Neural cell (in vitro differentiated cells): Measurements from ENCODE around the gene PDE8B. TPM values are rescaled to one million over a fixed set of nuclear protein-coding genes. Genes with fewer than 3 reads are reported as not detected.

Source experiments
- H2AFZ ChIP-seq: fragments of 200-600, 300-800 bp; sonication (generic), shearing (Covaris generic); 2 replicates; pipeline ENCODE4 v1.6.0; 2014; ENCODE audit warnings: low read depth, mild to moderate bottlenecking, antibody characterized with exemption, low read length, moderate library complexity
- H3F3A ChIP-seq: fragments of 200-600 bp; shearing (Covaris generic); 2 replicates; pipeline ENCODE4 v1.6.1; 2016; ENCODE audit warnings: mild to moderate bottlenecking, moderate library complexity, mixed read lengths, antibody characterized with exemption, low read length; ENCODE audit not compliant: insufficient read depth, poor library complexity, severe bottlenecking
- H3K27ac ChIP-seq: fragments of 200-600, 300-800 bp; sonication (generic), shearing (Covaris generic); 2 replicates; pipeline ENCODE4 v1.5.1; 2014; ENCODE audit warnings: mild to moderate bottlenecking, low read length, moderate library complexity
- H3K27me3 ChIP-seq: fragments of 300-800, 200-600 bp; sonication (generic), shearing (Covaris generic); 2 replicates; pipeline ENCODE4 v1.6.0; 2014; ENCODE audit warnings: mild to moderate bottlenecking, low read depth, low read length, moderate library complexity; ENCODE audit not compliant: insufficient read depth
- H3K36me3 ChIP-seq: fragments of 300-800, 200-600 bp; sonication (generic), shearing (Covaris generic); 2 replicates; pipeline ENCODE4 v1.5.1; 2014; ENCODE audit warnings: mild to moderate bottlenecking, antibody characterized with exemption, low read length, moderate library complexity; ENCODE audit not compliant: insufficient read depth
- H3K4me2 ChIP-seq: fragments of 300-800, 200-600 bp; sonication (generic), shearing (Covaris generic); 2 replicates; pipeline ENCODE4 v1.6.0; 2014; ENCODE audit warnings: mild to moderate bottlenecking, low read length
- H3K4me3 ChIP-seq: fragments of 300-800, 200-600 bp; sonication (generic), shearing (Covaris generic); 2 replicates; pipeline ENCODE4 v1.5.1; 2014; ENCODE audit warnings: mild to moderate bottlenecking, low read length, moderate library complexity
- H3K79me2 ChIP-seq: fragments of 200-600 bp; shearing (Covaris generic); replicated peaks from 2 replicates; pipeline ENCODE4 v1.6.0; 2014; ENCODE audit warnings: mild to moderate bottlenecking, low read length, moderate library complexity; ENCODE audit not compliant: insufficient read depth
- H3K9ac ChIP-seq: fragments of 300-800, 200-600 bp; sonication (generic), shearing (Covaris generic); 2 replicates; pipeline ENCODE4 v1.6.1; 2016; ENCODE audit warnings: mild to moderate bottlenecking, low read length, mixed read lengths
- H3K9me2 ChIP-seq: fragments of 200-600 bp; shearing (Covaris generic); 2 replicates; pipeline ENCODE4 v1.6.1; 2016; ENCODE audit warnings: mild to moderate bottlenecking, low read length, mixed read lengths; ENCODE audit not compliant: insufficient read depth
- H3K9me3 ChIP-seq: fragments of 200-600, 300-800 bp; sonication (generic), shearing (Covaris generic); 2 replicates; pipeline ENCODE4 v1.6.1; 2016; ENCODE audit warnings: mild to moderate bottlenecking, mixed run types, low read length, moderate library complexity, mixed read lengths
- H4K20me1 ChIP-seq: fragments of 200-600 bp; shearing (Covaris generic); 2 replicates; pipeline ENCODE4 v1.6.1; 2016; ENCODE audit warnings: mild to moderate bottlenecking, mixed run types; ENCODE audit not compliant: insufficient read depth
- CTCF ChIP-seq: fragments of 450-650 bp; IDR thresholded peaks from 2 replicates; pipeline ENCODE4 v1.5.1; 2014; ENCODE audit warnings: antibody characterized with exemption, mild to moderate bottlenecking, moderate library complexity; ENCODE audit not compliant: poor library complexity, severe bottlenecking
- EP300 ChIP-seq: fragments of 450-650 bp; conservative IDR thresholded peaks from 2 replicates; pipeline ENCODE4 v1.6.1; 2014; ENCODE audit warnings: antibody characterized with exemption, mild to moderate bottlenecking, moderate library complexity; ENCODE audit not compliant: poor library complexity, severe bottlenecking
- EZH2 ChIP-seq: fragments of 200-600, 300-800 bp; shearing (Covaris generic), sonication (generic); IDR thresholded peaks from 2 replicates; pipeline ENCODE4 v1.6.1; 2014; ENCODE audit warnings: antibody characterized with exemption, low read length, borderline replicate concordance, mild to moderate bottlenecking; ENCODE audit not compliant: insufficient read depth, poor library complexity, severe bottlenecking
- MXI1 ChIP-seq: fragments of 450-650 bp; conservative IDR thresholded peaks from 2 replicates; pipeline ENCODE4 v1.6.1; 2014; ENCODE audit warnings: antibody characterized with exemption, mild to moderate bottlenecking; ENCODE audit not compliant: poor library complexity, severe bottlenecking
- POLR2AphosphoS5 ChIP-seq: IDR thresholded peaks from 2 replicates; pipeline ENCODE4 v1.6.1; 2012
- RAD21 ChIP-seq: fragments of 450-650 bp; conservative IDR thresholded peaks from 2 replicates; pipeline ENCODE4 v1.6.1; 2014; ENCODE audit warnings: antibody characterized with exemption, mild to moderate bottlenecking, moderate library complexity
- SMC3 ChIP-seq: fragments of 450-650 bp; conservative IDR thresholded peaks from 2 replicates; pipeline ENCODE4 v1.6.1; 2014; ENCODE audit warnings: antibody characterized with exemption, mild to moderate bottlenecking, moderate library complexity; ENCODE audit not compliant: poor library complexity
- TAF1 ChIP-seq: IDR thresholded peaks from 2 replicates; pipeline ENCODE4 v1.6.1; 2012; ENCODE audit warnings: low read depth
- polyA plus RNA-seq: library from polyadenylated mRNA; depleted of rRNA; stranded (reverse); fragments of >200 nt; gene quantifications from 2 replicates; pipeline ENCODE4 v1.2.3, GENCODE V29; 2014
- TF ChIP-seq, protein P1 (sequence below): IDR thresholded peaks from 2 replicates; pipeline ENCODE4 v1.6.1; 2012; ENCODE audit warnings: borderline replicate concordance

The PDE8B gene
- polyA plus RNA-seq, 1 donor from 2014 or later = 0.22 TPM

DNA sequence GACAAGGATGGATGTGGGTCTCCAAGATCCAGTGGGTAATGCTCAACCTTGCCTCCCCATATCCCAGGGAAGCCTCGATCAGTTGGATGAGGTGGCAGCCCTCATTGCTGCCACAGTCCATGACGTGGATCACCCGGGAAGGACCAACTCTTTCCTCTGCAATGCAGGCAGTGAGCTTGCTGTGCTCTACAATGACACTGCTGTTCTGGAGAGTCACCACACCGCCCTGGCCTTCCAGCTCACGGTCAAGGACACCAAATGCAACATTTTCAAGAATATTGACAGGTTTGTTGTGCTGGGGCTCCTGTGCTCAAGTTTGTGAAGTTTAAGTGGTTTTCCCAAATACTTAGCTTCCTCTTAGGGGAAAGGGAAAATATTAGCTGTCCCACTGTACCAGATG is 207.7 kb downstream of the PDE8B start:
- no peaks in the 10 kb centered on the region for H3F3A ChIP-seq
- no peaks in the 10 kb centered on the region for H3K27me3 ChIP-seq
- no peaks in the 10 kb centered on the region for H3K9me3 ChIP-seq
- no peaks in the 10 kb centered on the region for H3K9me2 ChIP-seq
- H4K20me1 ChIP-seq = no peaks in the 10 kb centered on the region
- no peaks in the 10 kb centered on the region for H3K36me3 ChIP-seq
- H3K27ac ChIP-seq = no peak overlapping the region
- H3K79me2 ChIP-seq = no peaks in the 10 kb centered on the region
- TF ChIP-seq EP300 (no peak), TAF1 (no peak), MXI1 (no peak), SMC3 (no peak), POLR2AphosphoS5 (no peak), RAD21 (no peak), CTCF (no peak), EZH2 (no peak)
- TF ChIP-seq, protein P1, sequence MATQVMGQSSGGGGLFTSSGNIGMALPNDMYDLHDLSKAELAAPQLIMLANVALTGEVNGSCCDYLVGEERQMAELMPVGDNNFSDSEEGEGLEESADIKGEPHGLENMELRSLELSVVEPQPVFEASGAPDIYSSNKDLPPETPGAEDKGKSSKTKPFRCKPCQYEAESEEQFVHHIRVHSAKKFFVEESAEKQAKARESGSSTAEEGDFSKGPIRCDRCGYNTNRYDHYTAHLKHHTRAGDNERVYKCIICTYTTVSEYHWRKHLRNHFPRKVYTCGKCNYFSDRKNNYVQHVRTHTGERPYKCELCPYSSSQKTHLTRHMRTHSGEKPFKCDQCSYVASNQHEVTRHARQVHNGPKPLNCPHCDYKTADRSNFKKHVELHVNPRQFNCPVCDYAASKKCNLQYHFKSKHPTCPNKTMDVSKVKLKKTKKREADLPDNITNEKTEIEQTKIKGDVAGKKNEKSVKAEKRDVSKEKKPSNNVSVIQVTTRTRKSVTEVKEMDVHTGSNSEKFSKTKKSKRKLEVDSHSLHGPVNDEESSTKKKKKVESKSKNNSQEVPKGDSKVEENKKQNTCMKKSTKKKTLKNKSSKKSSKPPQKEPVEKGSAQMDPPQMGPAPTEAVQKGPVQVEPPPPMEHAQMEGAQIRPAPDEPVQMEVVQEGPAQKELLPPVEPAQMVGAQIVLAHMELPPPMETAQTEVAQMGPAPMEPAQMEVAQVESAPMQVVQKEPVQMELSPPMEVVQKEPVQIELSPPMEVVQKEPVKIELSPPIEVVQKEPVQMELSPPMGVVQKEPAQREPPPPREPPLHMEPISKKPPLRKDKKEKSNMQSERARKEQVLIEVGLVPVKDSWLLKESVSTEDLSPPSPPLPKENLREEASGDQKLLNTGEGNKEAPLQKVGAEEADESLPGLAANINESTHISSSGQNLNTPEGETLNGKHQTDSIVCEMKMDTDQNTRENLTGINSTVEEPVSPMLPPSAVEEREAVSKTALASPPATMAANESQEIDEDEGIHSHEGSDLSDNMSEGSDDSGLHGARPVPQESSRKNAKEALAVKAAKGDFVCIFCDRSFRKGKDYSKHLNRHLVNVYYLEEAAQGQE = no peak
- H2AFZ ChIP-seq = no peak overlapping the region
- no peak overlapping the region for H3K4me2 ChIP-seq
- H3K4me3 ChIP-seq = no peak overlapping the region
- no peak overlapping the region for H3K9ac ChIP-seq

GRCh38 chr5:77418601-77419581 is 208.4 kb downstream of the PDE8B start:
- H3F3A ChIP-seq = no peaks in the 10 kb centered on the region

More at GRCh38 chr5:77418601-77419581, 208.4 kb downstream of the PDE8B start:
- H3K27me3 ChIP-seq = no peaks in the 10 kb centered on the region
- no peak overlapping the region for H3K27ac ChIP-seq
- H3K9ac ChIP-seq = no peak overlapping the region
- TF ChIP-seq, protein P1 = no peak
- TF ChIP-seq EP300 = no peak
- TF ChIP-seq TAF1 = no peak
- no peak for TF ChIP-seq CTCF
- no peak for TF ChIP-seq EZH2
- TF ChIP-seq MXI1 = no peak
- TF ChIP-seq POLR2AphosphoS5 = no peak
- no peak for TF ChIP-seq SMC3
- TF ChIP-seq RAD21 = no peak
- H2AFZ ChIP-seq = no peak overlapping the region
- H3K4me3 ChIP-seq = no peak overlapping the region
- no peak overlapping the region for H3K4me2 ChIP-seq
- no peaks in the 10 kb centered on the region for H3K9me2 ChIP-seq
- no peaks in the 10 kb centered on the region for H3K36me3 ChIP-seq
- no peaks in the 10 kb centered on the region for H4K20me1 ChIP-seq
- H3K9me3 ChIP-seq = no peaks in the 10 kb centered on the region
- no peaks in the 10 kb centered on the region for H3K79me2 ChIP-seq
